A673 (cell line): ENCODE data around the gene LIMCH1. TPM values are rescaled to one million over a fixed set of nuclear protein-coding genes. Genes with fewer than 3 reads are reported as not detected.
A peak's percentile ranks its signal among the peaks of the same experiment; 100 is the strongest.

Experiments used
- BruUV-seq: library from RNA; stranded (reverse); fragments of 400-500 nt; replicated peaks from 2 replicates; lab custom pipeline; 2021; lab: Mats Ljungman, UMichigan
- CTCF ChIA-PET: fragments of 300-600 bp; sonication (Branson Sonifier 250); formaldehyde crosslinking; loops from one replicate; lab custom pipeline; 2022; ENCODE audit warnings: antibody characterized with exemption; lab: Charles Lee
- POLR2A ChIA-PET: fragments of 300-600 bp; sonication (Branson Sonifier 250); formaldehyde crosslinking; loops from one replicate; lab custom pipeline; 2022; ENCODE audit warnings: antibody characterized with exemption; ENCODE audit not compliant: low non-redundant PET; lab: Charles Lee
- DNase-seq: peaks from one replicate; pipeline ENCODE4 v3.0.0-alpha.2; 2015; ENCODE audit warnings: low spot score
- H3K27ac ChIP-seq: fragments of 200-600 bp; sonication (generic); 2 replicates; pipeline ENCODE4 v1.5.1; 2016; ENCODE audit warnings: mixed run types, low read depth, mild to moderate bottlenecking, mixed read lengths, antibody characterized with exemption, low read length; ENCODE audit not compliant: poor library complexity, severe bottlenecking
- H3K27me3 ChIP-seq: fragments of 200-600 bp; sonication (generic); replicated peaks from 2 replicates; pipeline ENCODE4 v1.6.1; 2017; ENCODE audit warnings: mixed run types, low read depth, mild to moderate bottlenecking, mixed read lengths, antibody characterized with exemption, low read length; ENCODE audit not compliant: insufficient read depth, poor library complexity
- H3K36me3 ChIP-seq: fragments of 200-600 bp; sonication (generic); 2 replicates; pipeline ENCODE4 v1.6.1; 2016; ENCODE audit warnings: mixed run types, mild to moderate bottlenecking, mixed read lengths, antibody characterized with exemption, low read length; ENCODE audit not compliant: insufficient read depth, poor library complexity, severe bottlenecking
- H3K4me1 ChIP-seq: fragments of 200-600 bp; sonication (generic); 2 replicates; pipeline ENCODE4 v1.6.1; 2017; ENCODE audit warnings: mixed run types, mild to moderate bottlenecking, mixed read lengths, antibody characterized with exemption, low read length; ENCODE audit not compliant: insufficient read depth, poor library complexity, severe bottlenecking
- H3K4me3 ChIP-seq: fragments of 200-600 bp; sonication (generic); 2 replicates; pipeline ENCODE4 v1.5.1; 2016; ENCODE audit warnings: low read depth, mixed run types, mild to moderate bottlenecking, mixed read lengths, low read length; ENCODE audit not compliant: poor library complexity, severe bottlenecking
- H3K9me3 ChIP-seq: fragments of 200-600 bp; sonication (generic); 2 replicates; pipeline ENCODE4 v1.6.1; 2016; ENCODE audit warnings: mixed run types, low read depth, mild to moderate bottlenecking, mixed read lengths, antibody characterized with exemption, low read length; ENCODE audit not compliant: poor library complexity, severe bottlenecking
- CTCF ChIP-seq: fragments of 300-800, 200-600 bp; sonication (generic); conservative IDR thresholded peaks from 2 replicates; pipeline ENCODE4 v1.5.1; 2017; ENCODE audit warnings: low read depth, mild to moderate bottlenecking, antibody characterized with exemption, low read length, moderate library complexity, mixed read lengths
- EZH2 ChIP-seq: fragments of 200-600 bp; sonication (generic); IDR thresholded peaks from 2 replicates; pipeline ENCODE4 v1.6.1; 2017; ENCODE audit warnings: borderline replicate concordance, low read depth, mild to moderate bottlenecking, mixed read lengths, antibody characterized with exemption, low read length; ENCODE audit not compliant: poor library complexity, severe bottlenecking
- intact Hi-C: fragments of 100-400 bp; cut with micrococcal nuclease; formaldehyde crosslinking; loops from one replicate; pipeline ENCODE4 v1.10.0; 2022; ENCODE audit not compliant: unreplicated experiment
- total RNA-seq: library from RNA; stranded (reverse); gene quantifications from 2 replicates; pipeline ENCODE4 v1.2.3, GENCODE V29; 2021

LIMCH1 gene
- total RNA-seq, 1 experiment from 2014 or later, result 4.0 TPM

GRCh38 chr4:41625531-41625930 lies 87.6 kb downstream of the LIMCH1 start:
- H3K36me3 ChIP-seq, result no peaks in the 10 kb centered on the region
- H3K4me1 ChIP-seq, result no peaks in the 10 kb centered on the region
- POLR2A ChIA-PET, result no interaction called here
- peaks cover 64% of the 10 kb centered on the region for H3K27me3 ChIP-seq
- CTCF ChIA-PET, result no interaction called here
- BruUV-seq, result no TSS peak
- intact Hi-C loops, result no loop called here
- no peak overlapping the region for H3K27ac ChIP-seq
- H3K9me3 ChIP-seq, result no peaks in the 10 kb centered on the region
- peak; percentile 19 for DNase-seq
- H3K4me3 ChIP-seq, result no peak overlapping the region
- no peak for TF ChIP-seq EZH2
- TF ChIP-seq CTCF, result no peak

- H3K9me3 ChIP-seq, result no peaks in the 10 kb centered on the region
- no peak for DNase-seq
- ChIA-PET CTCF (no interaction called here), POLR2A (no interaction called here)
- BruUV-seq, result no TSS peak
- H3K4me3 ChIP-seq, result no peak overlapping the region
- no peak overlapping the region for H3K27ac ChIP-seq
- intact Hi-C loops, result no loop called here
- H3K4me1 ChIP-seq, result no peaks in the 10 kb centered on the region
- no peaks in the 10 kb centered on the region for H3K36me3 ChIP-seq
- H3K27me3 ChIP-seq, result peaks cover 30% of the 10 kb centered on the region
- TF ChIP-seq EZH2 (no peak), CTCF (no peak)
Observed at GRCh38 chr4:41628936-41629335, 91.0 kb downstream of the LIMCH1 start.

GRCh38 chr4:41631523-41631922 lies 93.6 kb downstream of the LIMCH1 start:
- DNase-seq, result no peak
- Histone ChIP-seq H3K27ac (no peak overlapping the region), H3K4me3 (no peak overlapping the region), H3K4me1 (no peaks in the 10 kb centered on the region), H3K27me3 (peaks cover 5% of the 10 kb centered on the region), H3K36me3 (no peaks in the 10 kb centered on the region), H3K9me3 (no peaks in the 10 kb centered on the region)
- no peak for TF ChIP-seq EZH2
- no peak for TF ChIP-seq CTCF
- BruUV-seq, result no TSS peak
- POLR2A ChIA-PET, result no interaction called here
- intact Hi-C loops, result no loop called here
- CTCF ChIA-PET, result no interaction called here
